Umbilical cord (tissue), 2 donors: ENCODE results near the gene SPOCK1. TPM values are rescaled to one million over a fixed set of nuclear protein-coding genes. Genes with fewer than 3 reads are reported as not detected.

Source experiments
- DNase-seq: peaks from one replicate; pipeline ENCODE4 v3.0.0-alpha.2; 2015; ENCODE audit warnings: low spot score
- total RNA-seq: library from RNA; depleted of rRNA; stranded (reverse); fragments of >200 nt; gene quantifications from one replicate; pipeline ENCODE4 v1.2.3, GENCODE V29; 2014; ENCODE audit warnings: low replicate concordance; ENCODE audit not compliant: insufficient read depth

Gene SPOCK1
- total RNA-seq, 1 donor from 2014 or later: 28.4 TPM

- no peak for DNase-seq
Measured at GRCh38 chr5:137228816-137229215, 270.3 kb downstream of the SPOCK1 start.

DNA sequence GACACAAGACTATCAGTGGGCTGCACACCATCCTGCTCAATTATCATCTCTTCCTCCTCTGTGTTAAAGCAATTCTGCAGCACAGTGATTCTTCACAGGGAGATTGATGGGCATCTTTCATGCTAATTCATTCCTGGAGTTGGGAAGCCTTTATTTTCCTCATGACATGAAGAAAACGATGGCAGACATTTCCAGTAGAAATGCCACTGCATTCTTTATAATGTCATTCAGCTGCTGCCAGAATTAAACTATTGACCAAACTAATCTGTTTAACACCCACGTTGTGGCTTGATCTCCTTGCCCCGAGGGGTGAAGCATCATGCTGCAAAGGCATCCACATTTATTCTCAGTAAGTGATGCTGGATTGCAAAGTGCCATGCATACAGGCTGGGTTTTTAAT is 273.0 kb downstream of the SPOCK1 start:
- no peak for DNase-seq

DNA sequence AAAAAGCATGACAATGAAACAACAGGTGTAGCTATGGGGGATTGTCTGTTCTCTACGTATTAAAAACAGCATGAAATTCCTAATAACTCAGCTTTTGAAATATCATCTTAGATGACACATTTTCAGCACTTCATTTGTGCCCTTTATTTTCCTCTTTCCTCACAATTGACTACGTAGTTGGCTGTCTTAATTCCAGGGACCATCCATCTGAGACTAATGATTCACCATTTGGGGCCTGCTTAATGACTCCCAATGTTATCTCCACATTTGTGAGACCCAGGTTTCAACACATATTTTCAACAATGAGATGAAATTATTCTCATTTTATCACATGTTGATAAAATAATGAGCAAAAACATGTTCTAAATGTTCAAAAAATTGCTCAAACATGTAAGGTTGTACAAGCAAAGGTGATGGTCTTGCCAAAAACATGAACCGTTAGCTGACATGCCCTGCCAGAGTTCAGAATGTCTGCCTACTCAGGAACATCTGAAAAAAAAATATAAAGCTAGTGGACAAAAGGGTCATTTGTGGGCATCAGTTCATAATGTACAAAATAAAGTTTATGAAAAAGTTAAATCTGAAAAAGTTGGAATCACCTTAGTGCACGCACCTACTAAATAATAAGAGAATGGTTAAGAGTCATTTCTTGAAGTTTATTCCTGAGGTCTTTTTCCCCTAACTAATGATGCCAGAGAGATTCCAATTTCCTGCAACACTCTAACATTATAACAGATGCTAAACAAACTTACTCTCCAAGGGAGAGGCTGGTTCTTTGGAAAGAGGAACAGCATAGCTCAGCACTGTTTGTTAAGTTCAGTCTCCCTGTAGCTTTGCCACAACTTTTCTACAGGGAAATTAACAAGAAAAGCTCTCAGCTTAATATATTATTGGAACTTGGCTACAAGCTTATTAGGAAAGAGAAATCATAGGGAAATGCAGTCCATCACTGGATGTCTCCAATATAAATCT is 275.5 kb downstream of the SPOCK1 start:
- no peak for DNase-seq

- DNase-seq: peak; percentile 57
Measured at GRCh38 chr5:137221943-137222342, 277.2 kb downstream of the SPOCK1 start.

DNA sequence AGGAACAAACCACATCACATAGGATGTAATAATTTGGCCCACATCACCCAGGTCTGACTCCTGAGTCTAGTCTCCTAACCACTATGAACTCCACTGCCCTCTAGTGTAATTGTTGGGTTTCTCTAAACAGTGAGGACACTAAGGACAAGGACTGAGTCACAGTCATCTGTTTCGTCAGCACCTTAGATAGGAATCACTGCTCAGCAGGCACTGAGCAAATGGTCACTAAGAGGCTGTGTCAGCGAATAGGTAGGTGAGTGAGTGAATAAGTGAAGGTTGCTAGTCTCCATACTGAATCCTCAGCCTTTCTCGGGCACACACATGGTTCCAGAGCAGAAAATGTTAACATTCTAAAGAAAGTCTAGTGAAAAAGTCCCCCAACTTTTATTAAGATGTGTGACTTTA is 278.6 kb downstream of the SPOCK1 start:
- DNase-seq: no peak

DNA sequence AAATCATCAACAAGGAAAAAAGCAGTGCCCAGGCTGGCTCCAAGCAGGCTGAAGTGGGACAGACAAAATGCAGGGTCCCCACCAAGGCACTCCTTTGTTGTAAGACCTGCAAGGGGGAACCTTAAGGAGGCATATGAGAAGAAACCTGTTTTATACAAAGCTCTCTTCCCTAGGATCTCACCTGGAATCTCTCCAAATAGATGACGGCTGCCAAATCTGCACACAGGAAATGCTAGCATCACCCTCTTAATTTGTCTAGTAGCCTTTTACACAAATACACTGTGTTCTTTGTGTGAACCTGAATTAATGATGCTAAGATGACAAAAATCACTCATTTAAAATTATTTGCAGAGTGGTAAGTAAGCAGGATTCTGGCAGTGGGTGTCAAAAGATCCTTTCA is 280.2 kb downstream of the SPOCK1 start:
- DNase-seq: no peak

GRCh38 chr5:137218471-137218870 is 280.7 kb downstream of the SPOCK1 start:
- DNase-seq: no peak

- DNase-seq: no peak
Measured at GRCh38 chr5:137217599-137218200, 281.4 kb downstream of the SPOCK1 start.

GRCh38 chr5:137216976-137217598 is 282.0 kb downstream of the SPOCK1 start:
- DNase-seq: no peak

DNA sequence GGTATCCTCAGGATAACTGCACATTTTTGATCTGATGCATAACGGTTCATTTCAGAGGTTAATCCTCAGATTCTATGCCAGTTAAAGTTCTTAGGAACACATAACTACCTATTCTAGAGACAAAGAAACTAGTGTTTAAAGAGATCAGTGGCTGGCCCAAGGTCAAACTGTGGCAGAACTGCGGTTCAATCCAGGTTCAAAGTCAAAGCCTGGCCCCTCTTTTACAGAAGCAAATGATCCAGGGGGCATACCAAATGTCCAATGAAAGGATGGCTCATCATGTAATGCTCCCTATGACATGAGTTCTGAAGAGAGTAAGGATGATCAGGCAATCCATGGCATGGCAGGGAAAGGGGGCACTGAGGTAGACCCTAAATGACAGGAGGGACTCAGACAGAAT is 283.3 kb downstream of the SPOCK1 start:
- no peak for DNase-seq

DNA sequence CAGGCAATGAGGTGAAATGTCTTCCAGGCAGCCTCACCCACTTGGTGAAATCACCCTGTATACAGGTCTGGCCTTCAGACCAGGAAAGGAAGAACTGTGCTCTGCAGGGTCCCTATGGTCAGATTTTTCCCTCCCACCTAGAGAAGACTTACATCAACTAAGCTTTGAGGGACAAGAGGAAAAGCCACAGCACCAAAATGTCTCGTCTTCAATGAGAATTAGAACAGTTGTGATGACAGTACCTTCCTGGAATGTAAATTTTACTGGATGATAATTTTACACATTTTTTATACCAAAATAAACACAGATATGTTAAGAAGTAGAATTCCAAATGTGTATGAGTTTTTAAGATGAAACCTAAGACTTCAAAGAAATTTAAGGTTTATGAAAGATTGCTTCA is 283.9 kb downstream of the SPOCK1 start:
- DNase-seq: no peak

DNA sequence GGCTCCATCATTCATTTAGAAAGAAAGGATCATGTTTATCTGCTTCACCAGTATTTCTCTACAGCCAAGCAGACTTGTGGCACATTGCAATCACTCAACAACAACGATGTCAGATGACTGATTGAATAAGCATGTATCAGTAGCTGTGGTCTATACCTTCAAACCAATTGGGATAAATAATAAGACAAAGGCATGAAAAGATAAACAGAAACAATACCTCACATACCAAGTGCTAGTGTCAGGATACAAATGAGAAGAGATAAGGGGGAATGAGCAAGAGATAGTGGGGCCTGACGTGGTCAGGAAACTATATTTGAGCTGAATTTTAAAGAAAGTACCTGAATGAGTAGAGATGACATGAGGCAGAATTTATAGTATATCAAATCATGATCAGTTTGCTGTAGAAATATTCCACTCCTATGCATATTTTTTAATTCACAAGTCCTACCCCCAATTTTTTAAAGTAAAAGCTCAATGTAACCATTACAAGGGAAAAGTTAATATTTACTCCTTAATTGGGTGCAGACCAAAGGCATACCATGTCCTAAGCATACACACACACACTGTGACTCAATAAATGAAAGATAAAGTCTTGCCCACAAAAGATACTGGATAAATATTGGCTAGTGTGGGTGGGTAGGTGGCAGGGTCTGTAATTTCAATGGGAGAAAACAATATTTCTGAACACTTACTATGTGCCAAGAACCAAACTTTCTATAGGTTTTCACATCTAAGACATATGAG is 284.5 kb downstream of the SPOCK1 start:
- DNase-seq: no peak

DNA sequence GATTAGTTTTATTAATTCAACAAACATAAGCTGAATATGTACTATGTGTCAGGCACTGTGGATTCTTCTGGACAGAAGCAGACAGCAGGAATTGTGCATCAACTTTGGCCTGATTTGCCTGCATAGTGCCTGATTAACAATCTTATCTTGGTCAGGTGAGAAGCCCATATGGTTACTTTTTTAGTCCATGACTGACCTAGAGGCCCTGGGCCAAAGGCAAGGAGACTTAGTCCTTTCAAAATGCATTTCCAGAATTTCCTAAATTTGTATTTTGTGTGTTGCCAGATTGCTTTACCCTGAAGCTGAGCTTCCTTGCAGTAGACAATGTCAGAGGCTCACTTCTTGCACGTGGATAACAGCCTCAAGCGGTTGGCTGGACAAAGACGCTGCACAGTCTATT is 286.7 kb downstream of the SPOCK1 start:
- DNase-seq: no peak

- DNase-seq: peak; percentile 30
Measured at GRCh38 chr5:137209232-137209809, 289.8 kb downstream of the SPOCK1 start.

GRCh38 chr5:137207023-137207760 is 291.9 kb downstream of the SPOCK1 start:
- DNase-seq: no peak

- no peak for DNase-seq
Measured at GRCh38 chr5:137206030-137206715, 293.0 kb downstream of the SPOCK1 start.

DNA sequence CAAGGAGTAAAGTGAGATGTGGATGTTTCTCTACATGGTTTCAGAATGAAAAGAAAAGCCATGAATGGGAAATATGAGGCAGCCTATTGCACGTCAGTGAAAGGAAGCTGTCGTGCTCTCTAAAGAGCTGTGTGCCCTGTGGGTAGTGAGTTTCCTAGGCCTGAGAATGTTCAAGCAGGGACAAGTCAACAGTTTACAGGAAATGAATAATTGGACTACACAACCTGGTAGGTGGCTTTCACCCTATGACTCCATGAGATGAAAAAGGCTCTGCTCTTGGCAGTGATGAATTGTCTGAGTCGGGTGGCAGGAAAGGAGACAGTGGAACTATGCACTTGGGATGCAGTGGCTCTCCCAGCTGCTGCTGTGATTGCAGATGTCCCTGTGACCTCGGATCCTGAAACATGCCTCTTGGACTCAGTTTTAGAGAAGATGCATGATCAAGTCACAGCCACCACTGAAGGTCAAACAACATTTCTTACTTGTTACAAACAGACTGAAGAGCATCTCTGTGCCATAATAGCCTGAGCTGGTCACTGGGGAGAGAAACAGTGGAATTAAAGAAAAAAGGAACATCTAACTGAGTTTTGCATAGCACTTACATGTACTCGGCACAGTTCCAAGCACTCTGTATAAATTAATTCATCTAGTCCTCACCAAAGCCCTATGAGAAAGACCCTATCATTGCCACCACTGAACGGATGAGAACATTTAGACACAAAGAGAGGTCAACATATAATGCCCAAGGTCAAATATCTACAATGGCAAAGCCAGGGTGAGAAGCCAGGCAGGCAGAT is 293.7 kb downstream of the SPOCK1 start:
- no peak for DNase-seq

- DNase-seq: no peak
Measured at GRCh38 chr5:137203011-137203632, 296.0 kb downstream of the SPOCK1 start.

DNA sequence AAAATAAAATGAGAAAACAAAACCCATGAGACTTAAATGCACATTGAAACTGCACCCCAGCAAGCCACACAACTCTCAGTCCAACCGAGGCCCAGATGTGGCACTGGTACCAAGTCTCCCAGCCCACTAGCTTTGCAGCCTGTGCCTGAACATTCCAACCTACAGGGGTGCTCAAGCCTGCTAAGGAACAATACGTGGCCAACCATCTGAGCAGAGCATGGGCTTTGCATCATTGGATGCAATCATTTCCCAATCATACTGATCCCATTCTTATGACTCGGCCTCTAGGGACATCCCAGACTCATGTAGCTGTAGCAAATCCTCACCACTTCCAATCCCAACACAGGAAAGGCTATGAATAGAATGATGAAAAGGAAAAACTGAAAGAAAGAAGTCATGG is 297.2 kb downstream of the SPOCK1 start:
- DNase-seq: no peak
